Measurements from ENCODE around the gene CLMP.

GRCh38 chr11:123233280-123233974 is 38.4 kb upstream of the CLMP start:
- TF ChIP-seq CREB1 (IDR thresholded peaks at IDR 0.05; ENCODE audit: low read depth): no peak
- TF ChIP-seq EP300 (IDR thresholded peaks at IDR 0.05; ENCODE audit: borderline replicate concordance): no peak
- no peak for TF ChIP-seq YY1 (IDR thresholded peaks at IDR 0.05; ENCODE audit: low read depth)
- no peak for TF ChIP-seq TAF1 (IDR thresholded peaks at IDR 0.05; ENCODE audit: low read depth)
